ENCODE measurements around the gene RAB11FIP4.
A peak's percentile ranks its signal among the peaks of the same experiment; 100 is the strongest.
"Not testable (repeated sequence)": the region's sequence is repeated elsewhere in the genome, so short reads cannot be mapped to it uniquely, and the experiment has no call there.

RAB11FIP4 gene

GRCh38 chr17:31391496-31391949, at the start of gene RAB11FIP4:
TSS of gene RAB11FIP4 (plus strand) at chr17:31391675. CDS start at chr17:31391853, 178 bp downstream.
- no peak for DNase-seq (ENCODE audit: low read depth)

DNA sequence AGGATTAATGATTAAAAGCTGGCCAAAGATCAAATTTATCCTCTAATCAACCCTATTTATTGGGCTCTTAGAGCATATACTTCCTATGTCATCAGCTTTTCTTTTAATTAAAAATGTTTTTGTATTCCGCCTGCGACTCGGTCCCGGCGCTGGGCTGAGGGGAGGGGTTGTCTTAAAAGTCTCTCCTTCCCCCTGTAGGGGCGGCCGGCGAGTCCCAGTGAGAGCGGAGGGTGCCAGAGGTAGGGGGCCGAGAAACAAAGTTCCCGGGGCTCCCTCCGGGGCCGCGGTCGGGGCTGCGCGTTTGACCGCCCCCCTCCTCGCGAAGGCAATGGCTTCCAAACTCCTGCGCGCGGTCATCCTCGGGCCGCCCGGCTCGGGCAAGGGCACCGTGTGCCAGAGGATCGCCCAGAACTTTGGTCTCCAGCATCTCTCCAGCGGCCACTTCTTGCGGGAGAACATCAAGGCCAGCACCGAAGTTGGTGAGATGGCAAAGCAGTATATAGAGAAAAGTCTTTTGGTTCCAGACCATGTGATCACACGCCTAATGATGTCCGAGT, 46.2 kb upstream of the RAB11FIP4 start:
- not testable (repeated sequence) for DNase-seq (ENCODE audit: low read depth)

DNA sequence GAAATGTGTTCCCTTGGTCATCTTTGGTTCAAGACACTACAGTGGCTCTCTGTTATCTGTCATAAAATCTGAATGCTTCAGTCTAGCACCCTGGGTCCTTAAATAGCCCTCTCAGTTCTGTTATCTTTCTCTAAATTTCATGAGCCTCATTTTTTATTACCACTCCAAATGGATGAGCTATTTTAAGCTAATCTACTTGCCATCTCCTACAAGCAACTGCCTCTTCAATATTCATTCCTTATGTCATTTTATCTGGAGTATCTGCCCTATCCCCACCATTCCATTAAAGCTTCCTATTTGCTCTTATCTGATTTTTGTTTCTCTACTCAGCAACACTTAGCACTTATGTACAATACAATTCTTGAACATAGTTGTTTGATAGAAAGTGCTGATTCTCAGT, 42.0 kb upstream of the RAB11FIP4 start:
- DNase-seq (ENCODE audit: low read depth): no peak

DNA sequence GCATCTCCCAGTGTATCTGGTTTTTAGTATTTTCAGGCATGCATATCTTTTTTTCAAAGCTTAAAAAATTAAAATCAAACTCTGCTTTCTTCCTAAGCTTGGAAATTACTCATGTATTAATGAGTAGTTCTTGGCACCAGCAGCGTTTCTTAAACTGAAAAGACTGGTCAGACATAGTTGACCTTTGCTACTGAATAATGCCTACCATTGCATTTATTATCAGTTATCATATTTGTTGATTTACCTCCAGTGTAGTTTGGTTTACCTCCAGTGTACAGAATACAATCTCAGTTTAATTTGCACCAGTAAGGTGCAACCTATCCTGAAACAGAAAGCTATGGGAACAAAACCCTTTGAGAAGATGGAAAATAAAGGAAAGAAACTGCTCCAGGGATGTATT, 35.5 kb upstream of the RAB11FIP4 start:
- no peak for DNase-seq (ENCODE audit: low read depth)

- no peak for DNase-seq (ENCODE audit: low read depth)
Observed at GRCh38 chr17:31357091-31357490, 34.4 kb upstream of the RAB11FIP4 start.

DNA sequence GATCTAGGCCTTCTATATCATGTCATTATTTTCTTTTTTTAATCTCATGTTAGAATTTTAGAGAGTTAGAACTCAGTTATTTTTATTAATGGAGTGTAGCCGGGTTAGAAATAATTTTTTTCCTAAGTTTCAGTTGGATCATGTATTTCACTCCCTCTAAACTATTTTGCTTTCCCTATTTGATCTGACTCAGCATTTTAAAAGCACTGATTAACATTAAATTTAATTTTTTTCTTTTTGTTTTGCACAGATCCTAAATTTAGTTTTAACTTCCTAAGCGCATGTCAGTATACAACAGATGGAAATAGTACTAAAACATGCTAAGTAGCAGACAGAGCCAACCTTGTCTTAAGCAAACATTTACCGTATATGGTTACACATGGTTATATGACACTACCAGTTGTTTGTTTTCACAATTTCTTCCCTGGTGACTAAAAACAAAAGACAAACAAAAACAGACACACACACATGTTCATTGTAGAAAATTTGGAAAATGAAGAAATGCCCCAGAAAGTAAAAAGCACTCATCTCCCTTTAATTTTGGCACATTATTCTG, 33.6 kb upstream of the RAB11FIP4 start:
- DNase-seq (ENCODE audit: low read depth): no peak

- DNase-seq (ENCODE audit: low read depth): no peak
Observed at GRCh38 chr17:31364012-31364411, 27.5 kb upstream of the RAB11FIP4 start.

DNA sequence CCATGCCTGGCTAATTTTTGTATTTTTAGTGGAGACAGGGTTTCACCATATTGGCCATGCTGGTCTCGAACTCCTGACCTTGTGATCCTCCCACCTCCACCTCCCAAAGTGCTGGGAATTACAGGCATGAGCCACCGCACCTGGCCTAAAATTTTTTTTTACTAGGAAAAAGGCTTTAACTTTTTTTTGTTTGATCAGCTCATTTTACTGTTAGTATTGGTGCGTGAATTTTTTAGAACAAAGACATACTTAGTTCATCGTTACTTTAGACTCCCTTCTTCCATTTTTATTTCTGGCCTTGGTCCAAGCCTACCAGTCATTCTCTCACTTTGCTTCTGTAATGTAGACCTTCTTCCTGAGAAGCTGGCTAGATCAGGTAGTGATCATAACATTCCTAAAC, 25.4 kb upstream of the RAB11FIP4 start:
- no peak for DNase-seq (ENCODE audit: low read depth)

DNA sequence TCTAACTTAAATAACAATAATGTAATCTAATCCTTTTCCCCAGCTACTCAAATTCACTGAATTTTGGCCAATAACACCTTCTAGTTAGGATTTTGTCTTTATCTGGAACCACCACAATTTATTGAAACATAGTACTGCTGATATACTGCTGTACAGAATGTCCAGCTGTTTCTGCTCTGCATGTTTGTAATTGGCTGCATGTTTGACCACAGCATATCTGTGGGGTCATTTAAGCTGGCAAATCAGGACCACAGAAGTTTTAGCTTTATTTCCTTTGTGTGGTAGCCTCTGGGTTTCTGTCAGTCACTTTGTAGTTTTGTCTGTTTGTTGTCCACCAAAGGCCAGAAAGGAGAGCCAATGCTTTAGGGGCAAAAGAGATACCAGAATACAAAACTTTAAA, 22.2 kb upstream of the RAB11FIP4 start:
- DNase-seq (ENCODE audit: low read depth): peak; percentile 5

GRCh38 chr17:31371511-31372097, 19.9 kb upstream of the RAB11FIP4 start:
- DNase-seq (ENCODE audit: low read depth): peak; percentile 41

DNA sequence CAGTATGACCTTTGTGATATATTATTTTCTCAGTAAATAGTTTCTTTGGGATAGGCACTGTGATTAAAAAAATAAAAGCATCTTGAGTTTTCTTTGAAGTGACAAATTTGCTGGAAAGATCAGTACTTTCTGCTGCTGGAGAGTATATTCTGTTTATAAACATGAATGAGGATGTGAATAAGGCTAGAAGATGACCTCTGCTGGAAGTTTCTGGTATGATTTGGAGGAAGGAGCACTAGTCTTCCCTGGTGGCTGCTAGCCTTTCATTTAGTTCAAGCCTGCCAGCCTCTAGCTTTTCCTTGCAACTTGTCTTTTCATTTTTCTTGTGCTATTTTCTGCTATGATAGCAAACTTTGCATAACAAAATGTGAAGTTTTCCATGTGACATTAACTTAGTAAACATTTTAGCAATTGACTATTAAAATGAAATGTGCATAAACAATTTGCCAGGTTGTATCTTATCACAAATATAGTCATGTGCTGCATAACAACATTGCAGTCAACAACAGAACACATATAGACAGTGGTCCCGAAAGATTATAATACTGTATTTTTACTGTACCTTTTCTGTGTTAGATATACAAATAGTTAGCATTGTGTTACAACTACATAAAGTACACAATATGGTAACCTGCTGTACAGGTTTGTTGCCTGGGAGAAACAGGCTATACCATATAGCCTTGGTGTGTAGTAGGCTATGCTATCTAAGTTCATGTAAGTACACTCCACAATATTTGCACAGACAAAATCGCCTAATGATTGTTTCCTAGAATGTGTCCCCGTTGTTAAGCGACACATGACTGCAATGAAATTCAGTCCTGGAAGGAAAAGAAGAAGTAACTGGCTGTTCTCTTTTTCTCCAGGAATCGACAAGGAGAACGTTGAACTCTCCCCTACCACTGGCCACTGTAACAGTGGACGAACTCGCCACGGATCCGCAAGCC, 18.1 kb upstream of the RAB11FIP4 start:
- DNase-seq (ENCODE audit: low read depth): peak; percentile 26

- DNase-seq (ENCODE audit: low read depth): no peak
Observed at GRCh38 chr17:31374094-31374447, 17.4 kb upstream of the RAB11FIP4 start.

GRCh38 chr17:31374503-31374902, 17.0 kb upstream of the RAB11FIP4 start:
- no peak for DNase-seq (ENCODE audit: low read depth)

DNA sequence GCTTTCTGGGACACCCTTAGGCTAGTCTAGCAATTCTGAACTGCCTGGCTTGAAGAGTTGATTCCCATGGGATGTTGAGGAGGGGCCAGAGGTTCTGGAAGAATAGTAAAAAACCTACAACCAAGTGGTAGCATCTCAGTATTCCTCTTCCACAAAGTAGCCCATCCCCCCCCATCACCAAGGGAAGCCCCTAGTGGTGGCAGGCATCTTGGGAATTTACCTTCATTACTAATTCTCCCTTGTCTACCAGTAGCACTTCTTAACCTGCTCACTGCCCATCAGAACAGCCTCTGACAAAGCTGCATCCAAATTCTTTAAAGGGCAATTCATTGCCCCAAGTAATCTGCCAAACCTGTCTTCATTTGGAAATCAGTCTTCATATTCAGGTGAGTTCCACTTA, 12.8 kb upstream of the RAB11FIP4 start:
- DNase-seq (ENCODE audit: low read depth): no peak

GRCh38 chr17:31379597-31380205, 11.8 kb upstream of the RAB11FIP4 start:
- no peak for DNase-seq (ENCODE audit: low read depth)

DNA sequence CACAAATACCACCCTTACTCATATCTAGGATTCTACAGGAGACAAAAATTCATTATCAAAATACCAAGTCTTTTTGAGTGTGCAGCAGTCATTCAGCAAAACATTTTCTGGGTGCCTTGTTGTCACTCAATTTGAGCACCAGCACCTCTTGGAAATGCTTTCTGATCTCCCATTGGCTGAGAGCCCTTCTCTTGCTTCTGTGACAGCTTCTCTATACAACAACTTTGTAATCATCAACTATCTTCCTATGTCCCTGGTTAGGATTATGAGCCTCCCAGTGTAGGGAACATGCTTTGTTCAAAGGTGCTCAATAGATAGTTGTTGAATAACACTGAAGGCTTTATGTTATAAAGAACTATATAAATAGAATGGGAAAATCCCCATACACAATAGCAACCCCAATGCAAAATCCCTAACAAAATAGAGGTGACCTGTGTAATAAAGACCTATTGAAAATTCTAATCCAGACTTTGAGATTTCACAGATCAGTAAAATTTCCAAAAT, 10.3 kb upstream of the RAB11FIP4 start:
- DNase-seq (ENCODE audit: low read depth): no peak

GRCh38 chr17:31382668-31383275, 8.7 kb upstream of the RAB11FIP4 start:
- not testable (repeated sequence) for DNase-seq (ENCODE audit: low read depth)

- DNase-seq (ENCODE audit: low read depth): not testable (repeated sequence)
Observed at GRCh38 chr17:31383488-31383887, 8.0 kb upstream of the RAB11FIP4 start.

DNA sequence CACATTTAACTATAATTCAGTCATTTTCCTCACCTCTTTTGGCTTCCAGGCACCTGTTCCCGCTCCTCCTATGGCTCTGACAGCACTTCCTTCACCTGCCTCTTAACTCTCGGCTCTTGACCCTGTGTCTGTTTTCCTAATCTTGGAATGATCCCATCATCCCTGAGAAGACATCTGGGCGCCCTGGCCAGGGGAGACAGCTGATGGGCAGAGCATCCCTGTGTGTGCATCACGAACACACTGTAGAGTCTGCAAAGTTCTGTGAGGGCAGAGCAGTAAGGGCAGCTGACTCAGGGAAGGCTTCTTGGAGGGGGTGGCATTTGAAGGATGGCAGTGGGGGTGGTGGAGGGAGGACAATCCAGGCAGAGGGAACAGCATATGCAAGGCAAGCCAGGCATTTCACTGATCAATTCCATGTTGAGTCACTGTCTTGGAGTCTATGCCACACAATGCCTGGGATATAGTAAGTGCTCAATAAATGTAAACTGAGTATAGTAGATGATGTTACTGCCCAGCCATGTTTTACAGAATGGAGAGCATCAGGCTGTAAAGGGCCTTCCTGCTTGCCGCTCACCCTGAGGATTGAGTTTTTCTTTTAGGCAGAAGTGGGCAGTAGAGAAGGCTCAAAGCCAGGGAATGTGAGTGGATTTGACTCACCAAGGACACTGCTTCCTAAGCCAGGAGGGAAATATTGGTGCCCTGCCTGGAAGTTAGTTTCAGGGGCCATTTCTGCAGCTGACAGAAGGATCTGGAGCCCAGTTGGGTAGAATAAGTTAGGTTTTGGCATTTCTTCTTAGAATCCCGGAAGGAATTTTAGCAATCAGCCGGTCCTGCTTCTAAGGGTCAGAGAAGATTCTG, 5.8 kb upstream of the RAB11FIP4 start:
- no peak for DNase-seq (ENCODE audit: low read depth)

DNA sequence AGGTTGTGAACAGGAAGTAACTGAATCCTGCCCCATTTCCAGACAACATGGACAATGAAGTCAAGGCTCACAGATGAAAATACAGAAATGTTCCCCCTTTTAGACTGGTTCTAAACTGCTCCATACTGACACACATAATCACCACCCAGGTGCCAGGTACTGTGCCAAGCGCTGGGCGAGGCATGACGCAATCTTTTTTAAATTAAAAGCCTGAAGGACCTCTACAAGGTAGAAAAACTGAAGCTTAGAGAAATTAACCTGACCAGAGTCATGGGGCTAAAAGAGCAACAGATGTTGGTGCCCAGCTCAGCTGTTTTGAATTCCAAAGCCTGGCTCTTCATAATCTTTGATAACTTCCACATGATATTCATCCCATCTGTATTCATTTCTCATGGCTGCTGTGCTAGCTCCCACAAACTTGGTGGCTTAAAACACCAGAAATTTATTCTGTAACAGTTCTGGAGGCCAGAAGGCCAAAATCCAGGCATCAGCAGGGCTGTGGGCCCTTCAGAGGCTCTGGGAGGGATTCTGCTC, 4.9 kb upstream of the RAB11FIP4 start:
- no peak for DNase-seq (ENCODE audit: low read depth)

Measured in non-pigmented ciliary epithelial cell (primary cell).